Smooth muscle cell of the brain vasculature (primary cell): Measurements from ENCODE around the gene XAF1.
"Not testable (repeated sequence)": the region's sequence is repeated elsewhere in the genome, so short reads cannot be mapped to it uniquely, and the experiment has no call there.

Experiments
- DNase-seq: peaks from one replicate; pipeline ENCODE4 v3.0.0-alpha.2; 2012; ENCODE audit warnings: low read depth, low spot score

The XAF1 gene

GRCh38 chr17:6753546-6753945, 2.3 kb upstream of the XAF1 start:
- DNase-seq, result no peak

DNA sequence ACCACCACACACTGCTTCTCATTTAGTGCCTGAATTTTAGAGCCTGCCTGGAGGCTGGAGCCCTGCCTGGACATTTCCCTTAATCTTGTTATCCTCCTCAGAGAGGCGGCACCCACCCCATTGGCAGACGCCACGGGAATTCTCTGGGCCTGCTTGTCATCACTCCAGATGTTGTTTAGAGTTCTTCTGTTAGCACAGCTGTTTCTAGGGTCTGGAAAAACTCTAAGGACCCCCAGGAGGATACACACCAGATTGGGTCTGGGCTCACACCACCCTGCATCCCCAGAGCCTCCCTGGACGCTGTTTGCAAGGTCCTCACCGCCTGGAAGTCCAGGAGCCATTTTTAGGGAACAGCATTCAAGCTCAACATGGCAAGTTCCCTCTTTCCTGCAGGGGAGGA, 565 bp upstream of the XAF1 start:
- DNase-seq, result no peak

DNA sequence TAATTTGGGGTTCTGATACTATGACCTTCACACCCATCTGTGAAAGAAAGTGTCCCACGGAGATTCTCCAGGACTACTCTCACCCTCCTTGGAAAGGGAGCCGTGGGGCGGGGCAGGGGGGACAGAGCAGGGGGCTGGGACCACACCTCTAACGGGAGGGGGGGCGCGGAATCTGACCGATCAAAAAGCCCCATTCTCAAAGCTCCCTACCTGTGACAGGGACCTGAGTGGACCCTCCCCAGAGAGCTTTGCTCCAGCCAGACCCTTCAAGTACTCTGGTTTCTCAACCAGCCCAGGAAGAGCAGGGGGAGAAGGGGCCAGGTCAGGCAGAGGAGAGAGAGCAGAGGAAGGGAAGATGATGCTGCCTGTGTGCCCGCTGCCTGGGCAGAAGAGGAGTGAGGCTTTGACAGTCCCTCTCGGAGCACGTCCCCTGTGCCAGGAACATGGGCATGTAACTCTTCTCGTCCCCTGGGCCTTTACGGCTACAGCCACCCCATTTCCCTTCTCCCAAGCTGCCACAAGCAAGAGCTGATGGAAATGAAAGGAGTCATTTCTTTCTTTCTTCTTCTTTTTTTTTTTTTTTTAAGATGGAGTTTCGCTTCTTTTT, 682 bp downstream of the XAF1 start:
- no peak for DNase-seq

DNA sequence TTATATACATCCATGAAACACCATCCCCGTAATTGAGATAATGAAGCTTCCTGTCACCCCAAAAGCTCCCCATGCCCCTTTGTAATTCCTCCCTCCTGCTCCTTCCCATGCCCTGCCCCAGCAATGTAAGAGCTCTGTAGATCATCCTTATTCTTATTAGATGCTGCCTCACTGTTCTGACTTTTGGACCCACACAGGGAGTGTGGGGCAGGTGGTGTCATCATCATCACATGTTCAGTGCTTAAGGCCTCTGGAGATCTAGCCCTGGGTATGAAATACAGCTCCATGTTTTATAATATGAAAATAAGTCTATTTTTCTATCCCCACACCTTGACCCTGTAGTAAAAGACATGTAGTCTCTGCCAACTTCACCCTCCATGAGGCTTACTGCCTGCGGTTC, 1.9 kb downstream of the XAF1 start:
- DNase-seq, result no peak

DNA sequence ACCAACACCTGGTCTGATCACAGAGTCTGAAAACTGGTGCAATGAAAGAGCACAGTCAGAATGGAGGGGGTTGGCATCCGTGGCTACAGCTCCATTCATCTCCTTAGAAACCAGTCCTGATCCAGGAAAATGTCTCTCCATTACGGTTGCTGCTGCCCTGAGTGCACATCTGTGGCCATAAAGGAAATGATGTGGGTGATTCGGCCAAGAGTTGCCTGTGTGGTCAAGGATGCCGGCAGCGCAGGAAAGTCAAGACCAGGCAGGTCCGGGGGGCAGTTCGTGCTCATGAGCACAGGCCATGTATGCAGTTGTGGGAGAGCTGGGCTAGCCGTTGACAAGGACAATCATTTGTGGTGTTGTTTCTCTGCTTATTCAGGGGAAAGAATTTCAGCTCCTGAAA, 5.9 kb downstream of the XAF1 start:
- no peak for DNase-seq

DNA sequence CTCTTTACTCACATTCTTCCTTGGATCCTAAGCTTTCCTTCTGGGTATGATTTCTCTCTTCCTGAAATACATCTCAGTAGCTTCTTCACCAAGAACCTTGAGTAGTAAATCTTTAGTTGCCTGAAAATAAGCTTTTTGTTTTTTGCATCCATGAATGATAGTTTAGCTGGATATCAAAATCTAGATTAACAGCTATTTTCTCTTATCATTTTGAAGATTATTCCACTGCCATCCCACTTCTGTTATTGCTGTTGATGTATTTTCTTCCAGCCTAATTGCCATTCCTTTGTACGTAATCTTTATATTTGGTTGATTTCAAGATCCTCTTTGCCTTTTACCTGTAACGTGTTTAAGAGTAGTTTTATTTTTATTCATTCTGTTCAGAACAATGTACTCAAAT, 12.6 kb downstream of the XAF1 start:
- no peak for DNase-seq

DNA sequence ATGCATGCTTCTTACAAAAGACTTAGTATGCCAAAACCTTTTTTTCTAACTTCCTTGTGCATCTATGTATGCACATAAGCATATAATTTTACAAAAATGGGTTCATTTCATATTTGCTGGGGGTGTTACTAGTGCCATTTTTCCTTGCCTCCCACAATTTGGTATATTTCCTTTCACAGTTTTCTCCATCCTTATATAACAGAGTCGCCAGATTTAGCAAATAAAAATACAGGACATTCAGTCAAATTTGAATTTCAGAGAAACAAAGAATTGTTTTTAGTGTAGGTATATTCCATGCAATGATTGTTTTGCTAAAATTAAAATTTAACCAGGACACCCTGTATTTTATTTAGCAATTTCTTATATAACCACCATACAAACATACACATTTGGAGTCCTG, 16.2 kb downstream of the XAF1 start:
- DNase-seq, result no peak

DNA sequence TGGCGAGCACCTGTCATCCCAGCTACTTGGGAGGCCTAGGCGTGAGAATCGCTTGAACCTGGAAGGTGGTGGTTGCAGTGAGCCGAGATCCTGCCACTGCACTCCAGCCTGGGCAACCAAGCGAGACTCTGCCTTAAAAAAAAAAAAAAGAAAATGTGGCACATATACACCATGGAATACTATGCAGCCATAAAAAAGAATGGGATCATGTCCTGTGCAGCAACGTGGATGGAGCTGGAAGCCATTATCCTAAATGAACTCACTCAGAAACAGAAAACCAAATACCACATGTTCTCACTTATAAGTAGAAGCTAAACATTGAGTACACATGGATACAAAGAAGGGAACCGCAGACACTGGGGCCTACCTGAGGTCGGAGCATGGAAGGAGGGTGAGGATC, 19.1 kb downstream of the XAF1 start:
- DNase-seq, result not testable (repeated sequence)

- no peak for DNase-seq
Measured at GRCh38 chr17:6775871-6776405, 20.1 kb downstream of the XAF1 start, which contains the start of gene FBXO39. FBXO39 (plus strand) TSS chr17:6776215; CDS start chr17:6779869, 3,654 bp downstream.

GRCh38 chr17:6779411-6779810, 23.6 kb downstream of the XAF1 start:
- no peak for DNase-seq

DNA sequence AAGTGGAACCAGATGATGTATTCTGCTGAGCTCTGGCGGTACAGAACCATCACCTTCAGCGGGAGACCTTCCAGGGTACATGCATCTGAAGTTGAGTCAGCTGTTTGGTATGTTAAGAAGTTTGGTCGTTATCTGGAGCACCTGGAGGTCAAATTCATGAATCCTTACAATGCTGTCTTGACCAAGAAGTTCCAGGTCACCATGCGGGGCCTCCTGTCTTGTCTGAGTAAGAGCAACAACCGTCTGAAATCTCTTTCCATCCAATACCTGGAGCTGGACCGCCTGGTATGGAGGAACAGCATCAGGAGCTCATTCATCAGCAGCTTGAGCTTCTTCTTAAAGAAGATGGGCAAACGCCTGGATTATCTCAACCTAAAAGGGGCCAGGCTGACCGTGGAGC, 24.2 kb downstream of the XAF1 start:
- DNase-seq, result no peak

- DNase-seq, result no peak
Measured at GRCh38 chr17:6780886-6781285, 25.0 kb downstream of the XAF1 start.

DNA sequence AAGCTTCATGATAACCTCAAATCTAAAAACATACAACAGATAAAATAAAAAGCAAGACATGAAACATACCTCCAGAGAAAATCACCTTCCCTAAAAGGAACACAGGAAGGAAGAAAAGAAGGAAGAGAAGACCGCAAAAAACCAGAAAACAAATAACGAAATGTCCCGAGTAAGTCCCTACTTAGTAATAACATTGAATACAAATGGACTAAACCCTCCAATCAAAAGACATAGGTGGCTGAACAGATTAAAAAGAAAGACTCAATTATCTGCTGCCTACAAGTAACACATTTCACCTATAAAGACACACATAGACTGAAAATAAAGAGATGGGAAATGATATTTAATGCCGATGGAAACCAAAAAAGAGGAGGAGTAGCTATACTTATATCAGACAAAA, 26.4 kb downstream of the XAF1 start:
- DNase-seq, result no peak

DNA sequence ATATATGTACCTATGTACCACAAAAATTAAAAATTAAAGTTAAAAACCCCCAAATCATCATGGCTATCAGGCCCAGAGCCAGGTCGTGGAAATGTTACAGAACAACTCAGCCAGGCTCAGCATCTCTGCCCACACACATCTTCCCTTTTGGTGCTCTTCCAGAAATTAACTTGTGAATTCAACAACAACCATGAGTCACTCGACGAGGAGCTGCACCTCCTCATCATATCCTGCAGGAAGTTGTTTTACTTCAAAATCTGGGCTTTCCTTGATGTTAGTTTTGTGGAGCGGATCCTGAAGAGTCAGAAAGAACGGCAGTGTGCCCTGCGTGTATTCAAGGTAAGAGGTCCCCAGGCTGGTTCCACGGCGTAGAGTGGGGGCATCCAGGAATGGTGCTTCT, 30.8 kb downstream of the XAF1 start:
- DNase-seq, result no peak

- no peak for DNase-seq
Measured at GRCh38 chr17:6787081-6787693, 31.3 kb downstream of the XAF1 start.

- DNase-seq, result no peak
Measured at GRCh38 chr17:6789146-6789545, 33.3 kb downstream of the XAF1 start.

- no peak for DNase-seq
Measured at GRCh38 chr17:6793748-6794493, 38.1 kb downstream of the XAF1 start.

GRCh38 chr17:6796017-6796886, 40.4 kb downstream of the XAF1 start:
- DNase-seq, result no peak

GRCh38 chr17:6796887-6797490, 41.1 kb downstream of the XAF1 start:
- no peak for DNase-seq

DNA sequence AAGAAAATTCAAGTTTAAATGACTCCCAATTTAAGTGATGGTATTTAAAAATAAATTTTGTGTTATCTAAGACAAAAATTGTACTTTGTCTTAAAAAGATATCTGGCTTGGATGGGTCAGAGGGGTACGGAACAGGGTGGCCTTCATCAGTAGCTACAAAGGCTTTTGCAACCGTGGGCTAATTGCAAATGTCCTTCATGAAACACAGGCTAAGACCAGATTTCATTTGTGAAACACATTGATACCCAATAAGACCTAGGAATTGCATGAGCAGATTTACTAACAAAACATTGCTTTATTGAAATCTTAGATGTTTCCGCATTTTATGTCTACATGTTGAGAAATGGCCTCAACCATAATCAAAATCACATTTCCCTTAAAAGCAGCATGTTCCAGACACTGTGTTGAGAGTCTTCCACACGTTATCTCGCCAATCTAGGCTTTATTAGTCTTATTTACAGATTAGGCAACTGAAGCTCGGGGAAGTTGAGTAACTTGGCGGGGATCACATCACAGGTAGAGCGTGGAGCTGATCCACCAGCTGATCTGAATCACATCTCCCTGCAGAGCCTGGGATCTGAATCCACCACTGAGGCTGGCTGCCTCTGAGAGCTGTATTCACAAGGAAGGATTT, 42.0 kb downstream of the XAF1 start:
- no peak for DNase-seq

GRCh38 chr17:6799738-6800137, 43.9 kb downstream of the XAF1 start:
- no peak for DNase-seq
